H1 (cell line): Measurements from ENCODE around the gene SNX20. TPM values are rescaled to one million over a fixed set of nuclear protein-coding genes. Genes with fewer than 3 reads are reported as not detected.

Experiments
- CTCF ChIA-PET: fragments of 300-600 bp; sonication (Branson Sonifier 250); formaldehyde crosslinking; loops from one replicate; lab custom pipeline; 2021; ENCODE audit not compliant: partially characterized antibody; lab: Charles Lee
- POLR2A ChIA-PET: fragments of 300-600 bp; sonication (Branson Sonifier 250); formaldehyde crosslinking; loops from one replicate; lab custom pipeline; 2021; ENCODE audit warnings: inconsistent platforms; ENCODE audit not compliant: partially characterized antibody; lab: Charles Lee
- DNase-seq, 2 experiments: peaks; one replicate each; pipeline versions ENCODE4 v3.0.0 to v3.0.0-alpha.2; 2010 to 2022; ENCODE audit warnings: low spot score in 2 of 2, low read depth in 1 of 2, mixed read lengths in 1 of 2
- FAIRE-seq: peaks from 2 replicates; lab custom pipeline; 2011; peaks lifted over from hg19 to GRCh38; lab: Jason Lieb, UNC
- H2AFZ ChIP-seq: 2 replicates; pipeline ENCODE4 v1.8.1; 2012; ENCODE audit warnings: low read length, inconsistent platforms
- H2AK5ac ChIP-seq: 2 replicates; pipeline ENCODE4 v1.6.1; 2013; ENCODE audit warnings: low read depth, low read length
- H2BK120ac ChIP-seq: replicated peaks from 2 replicates; pipeline ENCODE3; 2013; ENCODE audit warnings: low read depth, low read length, inconsistent platforms
- H2BK12ac ChIP-seq: 2 replicates; pipeline ENCODE4 v1.6.1; 2013; ENCODE audit warnings: low read depth, low read length
- H2BK15ac ChIP-seq: 2 replicates; pipeline ENCODE4 v1.6.1; 2013; ENCODE audit warnings: low read length
- H2BK20ac ChIP-seq: 2 replicates; pipeline ENCODE4 v1.6.1; 2013; ENCODE audit warnings: low read length
- H2BK5ac ChIP-seq: 2 replicates; pipeline ENCODE4 v1.6.1; 2013; ENCODE audit warnings: low read depth, low read length
- H3K14ac ChIP-seq: 2 replicates; pipeline ENCODE4 v1.6.1; 2013; ENCODE audit warnings: inconsistent platforms; ENCODE audit not compliant: insufficient read length
- H3K18ac ChIP-seq: 2 replicates; pipeline ENCODE4 v1.6.1; 2013; ENCODE audit warnings: low read length; ENCODE audit errors: extremely low read depth
- H3K23ac ChIP-seq: 2 replicates; pipeline ENCODE4 v1.6.1; 2013; ENCODE audit warnings: inconsistent platforms; ENCODE audit not compliant: insufficient read length
- H3K23me2 ChIP-seq: 2 replicates; pipeline ENCODE4 v1.6.1; 2013; ENCODE audit warnings: low read depth, low read length
- H3K27ac ChIP-seq: 2 replicates; pipeline ENCODE4 v1.6.1; 2011; ENCODE audit warnings: low read depth, low read length, inconsistent platforms
- H3K27me3 ChIP-seq, 4 experiments: replicated peaks in 1 of 4; 1 replicate in 1 of 4; 2 replicates in 3 of 4; pipeline versions ENCODE4 v1.6.1 to v1.8.1; 2011 to 2013; ENCODE audit warnings: low read length in 3 of 4, mild to moderate bottlenecking in 3 of 4, inconsistent platforms in 2 of 4, mixed read lengths in 2 of 4, moderate library complexity in 1 of 4; ENCODE audit not compliant: control insufficient read depth in 3 of 4, insufficient read depth in 3 of 4; ENCODE audit errors: extremely low read depth in 1 of 4
- H3K36me3 ChIP-seq, 4 experiments: 2 replicates each; pipeline versions ENCODE4 v1.6.1 to v1.8.1; 2011 to 2013; ENCODE audit warnings: mild to moderate bottlenecking in 4 of 4, low read length in 3 of 4, moderate library complexity in 2 of 4, control low read depth in 1 of 4, inconsistent platforms in 1 of 4; ENCODE audit not compliant: insufficient read depth in 4 of 4, control insufficient read depth in 2 of 4
- H3K4ac ChIP-seq: replicated peaks from 2 replicates; pipeline ENCODE3; 2013; ENCODE audit warnings: low read length, low read depth, mixed read lengths, inconsistent platforms; ENCODE audit not compliant: insufficient read length
- H3K4me1 ChIP-seq, 4 experiments: replicated peaks in 1 of 4; 1 replicate in 1 of 4; 2 replicates in 3 of 4; pipeline versions ENCODE4 v1.6.1 to v1.8.1; 2011 to 2013; ENCODE audit warnings: low read length in 3 of 4, inconsistent platforms in 2 of 4, mixed read lengths in 1 of 4; ENCODE audit not compliant: insufficient read depth in 4 of 4, control insufficient read depth in 3 of 4
- H3K4me2 ChIP-seq, 2 experiments: 2 replicates each; pipeline versions ENCODE4 v1.6.1 to v1.8.1; 2011 to 2013; ENCODE audit warnings: low read depth in 2 of 2, low read length in 2 of 2, control low read depth in 1 of 2, inconsistent platforms in 1 of 2, mild to moderate bottlenecking in 1 of 2; ENCODE audit not compliant: insufficient read depth in 1 of 2
- H3K4me3 ChIP-seq, 4 experiments: fragments of 200-600, 300-600 bp in 1 of 4; sonication (generic), shearing (Covaris generic), sonication (Bioruptor Twin) in 1 of 4; 2 replicates each; pipeline versions ENCODE4 v1.5.1 to v1.8.1; 2011 to 2016; ENCODE audit warnings: low read length in 4 of 4, low read depth in 3 of 4, control low read depth in 2 of 4, inconsistent platforms in 2 of 4, mild to moderate bottlenecking in 2 of 4, mixed read lengths in 1 of 4, moderate library complexity in 1 of 4; ENCODE audit not compliant: insufficient read depth in 2 of 4; ENCODE audit errors: extremely low read depth in 1 of 4
- H3K56ac ChIP-seq: replicated peaks from 2 replicates; pipeline ENCODE3; 2013; ENCODE audit warnings: low read depth, mild to moderate bottlenecking, mixed read lengths, low read length, inconsistent platforms; ENCODE audit not compliant: insufficient read length
- H3K79me1 ChIP-seq: 2 replicates; pipeline ENCODE4 v1.6.1; 2013; ENCODE audit warnings: low read depth, low read length, control low read depth
- H3K79me2 ChIP-seq, 2 experiments: 2 replicates each; pipeline versions ENCODE4 v1.6.1 to v1.8.1; 2012 to 2013; ENCODE audit warnings: low read length in 2 of 2, mild to moderate bottlenecking in 2 of 2, inconsistent platforms in 1 of 2; ENCODE audit not compliant: insufficient read depth in 2 of 2, control insufficient read depth in 1 of 2
- H3K9ac ChIP-seq, 4 experiments: replicated peaks in 1 of 4; 1 replicate in 1 of 4; 2 replicates in 3 of 4; pipeline versions ENCODE4 v1.6.1 to v1.8.1; 2011 to 2013; ENCODE audit warnings: low read depth in 3 of 4, low read length in 3 of 4, control low read depth in 2 of 4, mild to moderate bottlenecking in 2 of 4, moderate library complexity in 2 of 4, inconsistent platforms in 1 of 4; ENCODE audit errors: extremely low read depth in 1 of 4
- H3K9me3 ChIP-seq, 2 experiments: 2 replicates each; pipeline versions ENCODE4 v1.6.1 to v1.8.1; 2012 to 2013; ENCODE audit warnings: mild to moderate bottlenecking in 2 of 2, moderate library complexity in 2 of 2, control low read depth in 1 of 2, inconsistent platforms in 1 of 2, low read depth in 1 of 2, low read length in 1 of 2, mixed read lengths in 1 of 2; ENCODE audit not compliant: insufficient read depth in 2 of 2
- H4K20me1 ChIP-seq, 2 experiments: replicated peaks in 1 of 2; 2 replicates each; pipeline versions ENCODE3 to v1.8.1; 2011 to 2013; ENCODE audit warnings: inconsistent platforms in 2 of 2, low read length in 2 of 2, mild to moderate bottlenecking in 1 of 2; ENCODE audit not compliant: insufficient read depth in 2 of 2, control insufficient read depth in 1 of 2
- H4K5ac ChIP-seq: 2 replicates; pipeline ENCODE4 v1.6.1; 2013; ENCODE audit warnings: low read length, low read depth, mixed read lengths, inconsistent platforms; ENCODE audit not compliant: insufficient read length
- H4K8ac ChIP-seq: 2 replicates; pipeline ENCODE4 v1.8.0; 2013; ENCODE audit warnings: mild to moderate bottlenecking, moderate library complexity, low read length, inconsistent platforms; ENCODE audit not compliant: insufficient read depth; ENCODE audit errors: extremely low read depth
- H4K91ac ChIP-seq: replicated peaks from 2 replicates; pipeline ENCODE3; 2013; ENCODE audit warnings: low read length, mixed read lengths, inconsistent platforms; ENCODE audit not compliant: insufficient read length
- BRCA1 ChIP-seq: IDR thresholded peaks from 2 replicates; pipeline ENCODE4 v1.6.1; 2012; ENCODE audit warnings: low read depth, low read length, improper control_type of control experiment
- CTCF ChIP-seq, 3 experiments: IDR thresholded peaks; 1 replicate in 2 of 3; 2 replicates in 1 of 3; pipeline versions ENCODE4 v1.5.1 to v1.6.1; 2011; ENCODE audit warnings: low read length in 3 of 3, mild to moderate bottlenecking in 3 of 3, inconsistent platforms in 2 of 3, low read depth in 1 of 3, moderate library complexity in 1 of 3; ENCODE audit not compliant: insufficient read depth in 1 of 3; ENCODE audit errors: control extremely low read depth in 1 of 3
- SIRT6 ChIP-seq: IDR thresholded peaks from one replicate; pipeline ENCODE4 v1.7.1; 2012; ENCODE audit warnings: low read length, inconsistent platforms
- SP2 ChIP-seq: IDR thresholded peaks from 2 replicates; pipeline ENCODE4 v1.6.1; 2012; ENCODE audit warnings: mild to moderate bottlenecking, low read length, inconsistent platforms
- SRF ChIP-seq: IDR thresholded peaks from 2 replicates; pipeline ENCODE4 v1.6.1; 2011; ENCODE audit warnings: mild to moderate bottlenecking, low read depth, low read length, moderate library complexity
- USF2 ChIP-seq: IDR thresholded peaks from 2 replicates; pipeline ENCODE4 v1.6.1; 2011; ENCODE audit warnings: low read length, improper control_type of control experiment
- YY1 ChIP-seq: IDR thresholded peaks from 2 replicates; pipeline ENCODE4 v1.6.1; 2011; ENCODE audit warnings: low read depth, mild to moderate bottlenecking, low read length
- ZNF274 ChIP-seq: IDR thresholded peaks from 2 replicates; pipeline ENCODE4 v1.7.0; 2012; ENCODE audit warnings: low read length, borderline replicate concordance; ENCODE audit errors: extremely low read depth
- WGBS, 2 experiments: shearing (Covaris generic) in 1 of 2; methylation state at CpG; one replicate each; pipeline versions ENCODE4 v1.1.6 to v1.1.7; 2013 to 2015; ENCODE audit warnings: low lambda C conversion rate in 2 of 2, mixed read lengths in 2 of 2, inconsistent platforms in 1 of 2, low coverage in 1 of 2, missing lambda C conversion rate in 1 of 2; ENCODE audit not compliant: insufficient replicate concordance in 2 of 2, insufficient coverage in 1 of 2, insufficient read length in 1 of 2; ENCODE audit errors: extremely low coverage in 1 of 2, missing lambda C conversion rate in 1 of 2; 5-methylcytosine and 5-hydroxymethylcytosine counted together
- polyA plus RNA-seq, 7 experiments: library from polyadenylated mRNA; depleted of rRNA in 3 of 7; stranded (reverse) in 5 of 7; unstranded in 2 of 7; fragments of >200 nt in 5 of 7; fragments of 200-250 nt in 2 of 7; gene quantifications; 1 replicate in 5 of 7; 2 replicates in 1 of 7; 4 replicates in 1 of 7; pipeline versions ENCODE4 v1.2.1 to v1.2.3, GENCODE V29; 2011 to 2013; ENCODE audit warnings: missing spikeins in 2 of 7, mixed read lengths in 2 of 7
- total RNA-seq: library from RNA; stranded (reverse); fragmentation: NEBNext Ultra II Directional; extraction: Animal tissue kit (Norgen Biotek cat#: 25700); gene quantifications from 2 replicates; pipeline ENCODE4 v1.2.1, GENCODE V29; 2021

SNX20 gene
- total and polyA plus RNA-seq, 2 of the 8 experiments (the other 6 are each of a cell fraction or from before 2014, with no cell fraction given): not detected

- H3K23me2 ChIP-seq: no peaks in the 10 kb centered on the region; the same call in 1 of the 2 replicates
- H4K8ac ChIP-seq: peak overlapping the region; percentile 89
- no peak overlapping the region for H3K23ac ChIP-seq
- H3K9me3 ChIP-seq: peaks cover 13 to 20% of the 10 kb centered on the region in 2 experiments
- ChIA-PET CTCF (interaction anchor here (0.9 to 21.1 kb wide), 12 partner anchors 7 to 319 kb away, joined by 3 to 279 read pairs (median 4); partner anchors contain the start of gene SNX20), POLR2A (interaction anchor here (2.1 kb wide), 1 partner anchor 9 kb away, joined by 6 read pairs; no protein-coding TSS in a partner anchor)
- no peak overlapping the region for H2BK15ac ChIP-seq
- H3K4ac ChIP-seq: no peak overlapping the region
- no peak overlapping the region for H2BK12ac ChIP-seq
- H4K20me1 ChIP-seq: no peaks in the 10 kb centered on the region
- H3K79me2 ChIP-seq: no peaks in the 10 kb centered on the region
- H2AFZ ChIP-seq: no peak overlapping the region
- no peaks in the 10 kb centered on the region for H3K79me1 ChIP-seq
- no peak overlapping the region for H3K56ac ChIP-seq
- no peak overlapping the region for H4K91ac ChIP-seq
- H3K4me1 ChIP-seq: peaks cover 0 to 2% (median 0%) of the 10 kb centered on the region in 4 experiments; a peak in 1 of 7 replicates
- no peak for DNase-seq
- H3K18ac ChIP-seq: no peak overlapping the region
- H3K9ac ChIP-seq: no peak overlapping the region
- H4K5ac ChIP-seq: no peak overlapping the region
- no peaks in the 10 kb centered on the region for H3K27me3 ChIP-seq
- H2BK20ac ChIP-seq: no peak overlapping the region
- no peak overlapping the region for H3K4me3 ChIP-seq
- WGBS, 2 experiments: 91% methylated on average over 40 of the region's 70 CpGs; no CpG with 5 or more reads in 1 of the 2 experiments
- H3K36me3 ChIP-seq: no peaks in the 10 kb centered on the region
- H2BK120ac ChIP-seq: no peak overlapping the region
- TF ChIP-seq SP2 (no peak), SRF (no peak), BRCA1 (no peak), ZNF274 (no peak), CTCF (IDR thresholded peaks at IDR 0.05; ENCODE audit: control extremely low read depth in 1 of 3, insufficient read depth in 1 of 3, low read depth in 1 of 3, low read length in 3 of 3) (0 out of 4 replicates have a peak, but pooled peaks of 1 of the 3 experiments have one; percentile 0), YY1 (no peak), SIRT6 (no peak), USF2 (no peak)
- no peak overlapping the region for H2AK5ac ChIP-seq
- no peak overlapping the region for H3K4me2 ChIP-seq
- no peak overlapping the region for H2BK5ac ChIP-seq
- no peak overlapping the region for H3K14ac ChIP-seq
- no peak overlapping the region for H3K27ac ChIP-seq
- FAIRE-seq: no peak
Measured at GRCh38 chr16:50673496-50674275, 7.4 kb downstream of the SNX20 start.
